Stimulated activated CD4-positive, alpha-beta T cell treated with anti-CD3 and anti-CD28 coated beads, Interleukin-4, amount 100 ng/mL, for 1 hour (primary cell): ENCODE results near the gene KLK10.
"Not testable (repeated sequence)": the region's sequence is repeated elsewhere in the genome, so short reads cannot be mapped to it uniquely, and the experiment has no call there.

ENCODE experiments used
- DNase-seq: peaks from one replicate; pipeline ENCODE4 v3.0.0-alpha.2; 2020

The KLK10 gene

GRCh38 chr19:51000981-51001380 is 18.5 kb downstream of the KLK10 start:
- no peak for DNase-seq

GRCh38 chr19:51000426-51000825 is 19.1 kb downstream of the KLK10 start:
- no peak for DNase-seq

GRCh38 chr19:50998686-50999085 is 20.8 kb downstream of the KLK10 start:
- DNase-seq, result no peak

GRCh38 chr19:50998061-50998460 is 21.4 kb downstream of the KLK10 start:
- no peak for DNase-seq

GRCh38 chr19:50994129-50994528 is 25.4 kb downstream of the KLK10 start:
- DNase-seq, result no peak

GRCh38 chr19:50992666-50993035 is 26.9 kb downstream of the KLK10 start:
- no peak for DNase-seq

- not testable (repeated sequence) for DNase-seq
Measured at GRCh38 chr19:50984416-50984815, 35.1 kb downstream of the KLK10 start.

GRCh38 chr19:50983625-50984292 is 35.8 kb downstream of the KLK10 start, which contains the start of gene KLK7:
KLK7 (minus strand) TSS chr19:50983917; CDS start chr19:50982399, 1,518 bp downstream.
- no peak for DNase-seq

GRCh38 chr19:50982186-50982585 is 37.3 kb downstream of the KLK10 start:
- no peak for DNase-seq

- DNase-seq, result no peak
Measured at GRCh38 chr19:50981587-50982146, 37.8 kb downstream of the KLK10 start.

- DNase-seq, result no peak
Measured at GRCh38 chr19:50980208-50980607, 39.3 kb downstream of the KLK10 start.

- no peak for DNase-seq
Measured at GRCh38 chr19:50979758-50980157, 39.8 kb downstream of the KLK10 start.

- DNase-seq, result no peak
Measured at GRCh38 chr19:50978772-50979390, 40.6 kb downstream of the KLK10 start.

GRCh38 chr19:50977626-50978025 is 41.9 kb downstream of the KLK10 start:
- DNase-seq, result no peak

- no peak for DNase-seq
Measured at GRCh38 chr19:50975766-50976165, 43.7 kb downstream of the KLK10 start.

- no peak for DNase-seq
Measured at GRCh38 chr19:50974702-50975556, 44.6 kb downstream of the KLK10 start.

- DNase-seq, result no peak
Measured at GRCh38 chr19:50972795-50973376, 46.6 kb downstream of the KLK10 start.

- not testable (repeated sequence) for DNase-seq
Measured at GRCh38 chr19:50969810-50970209, 49.7 kb downstream of the KLK10 start.

GRCh38 chr19:50969413-50969760 is 50.1 kb downstream of the KLK10 start, which contains the start of gene KLK6:
KLK6 (minus strand) TSS chr19:50969591; CDS start chr19:50968104, 1,487 bp downstream.
- DNase-seq, result no peak

- DNase-seq, result no peak
Measured at GRCh38 chr19:50968716-50969412, 50.6 kb downstream of the KLK10 start.

GRCh38 chr19:50967929-50968715 is 51.4 kb downstream of the KLK10 start:
- DNase-seq, result no peak

- DNase-seq, result no peak
Measured at GRCh38 chr19:50964266-50964665, 55.2 kb downstream of the KLK10 start.
